GM13977 (cell line): Measurements from ENCODE around the gene CDH13.

Experiments
- DNase-seq: peaks from one replicate; pipeline ENCODE4 v3.0.0; 2012; ENCODE audit warnings: low spot score
- CTCF ChIP-seq: IDR thresholded peaks from 2 replicates; pipeline ENCODE4 v1.5.1; 2012; ENCODE audit warnings: mild to moderate bottlenecking, control low read depth; ENCODE audit not compliant: insufficient read depth; ENCODE audit errors: extremely low read depth, missing control alignments
- in situ Hi-C: fragments of 300-500 bp; cut with MboI; formaldehyde crosslinking; loops from one replicate; pipeline ENCODE4 v1.12.0; 2022; ENCODE audit warnings: low sequenced_read_pairs, low pct_unique_long_range_greater_than_20kb, mixed read lengths, inconsistent platforms; ENCODE audit not compliant: unreplicated experiment

The CDH13 gene

GRCh38 chr16:83706394-83706793 is 1079.6 kb downstream of the CDH13 start:
- no peak for TF ChIP-seq CTCF
- in situ Hi-C loops = no loop called here
- DNase-seq = no peak

GRCh38 chr16:83711069-83711468 is 1084.3 kb downstream of the CDH13 start:
- in situ Hi-C loops = no loop called here
- no peak for TF ChIP-seq CTCF
- DNase-seq = no peak

GRCh38 chr16:83713597-83713996 is 1086.8 kb downstream of the CDH13 start:
- no peak for DNase-seq
- in situ Hi-C loops = no loop called here
- no peak for TF ChIP-seq CTCF

GRCh38 chr16:83714286-83714685 is 1087.5 kb downstream of the CDH13 start:
- no peak for DNase-seq
- no peak for TF ChIP-seq CTCF
- in situ Hi-C loops = no loop called here

- in situ Hi-C loops = no loop called here
- DNase-seq = no peak
These were observed 1088.6 kb downstream of the CDH13 start for GRCh38 chr16:83715217-83715920.

GRCh38 chr16:83717308-83717707 is 1090.5 kb downstream of the CDH13 start:
- no peak for DNase-seq
- in situ Hi-C loops = no loop called here
- no peak for TF ChIP-seq CTCF

More at GRCh38 chr16:83715217-83715920, 1088.6 kb downstream of the CDH13 start:
- TF ChIP-seq CTCF = no peak
